GM21526 (cell line): ENCODE results near the gene TMEM14C.

ENCODE experiments used
- ATAC-seq: cut with Tn5 transposase; IDR thresholded peaks from one replicate; pipeline ENCODE4 v1.9.1; 2021; ENCODE audit warnings: moderate library complexity; ENCODE audit not compliant: unreplicated experiment, low FRiP score

The TMEM14C gene

GRCh38 chr6:10759312-10759839, 36.5 kb downstream of the TMEM14C start:
- ATAC-seq, result peak; percentile 75

GRCh38 chr6:10759884-10760329, 37.0 kb downstream of the TMEM14C start:
- no peak for ATAC-seq

GRCh38 chr6:10763006-10763405, 40.1 kb downstream of the TMEM14C start:
- no peak for ATAC-seq

- ATAC-seq, result no peak
These were observed 46.5 kb downstream of the TMEM14C start for GRCh38 chr6:10769419-10769818.

- no peak for ATAC-seq
These were observed 48.6 kb downstream of the TMEM14C start for GRCh38 chr6:10771371-10771894.

GRCh38 chr6:10778230-10778629, 55.4 kb downstream of the TMEM14C start:
- ATAC-seq, result no peak

- ATAC-seq, result no peak
These were observed 56.2 kb downstream of the TMEM14C start for GRCh38 chr6:10779076-10779475.
